Measurements from ENCODE around the gene SLC25A24.
"Not testable (repeated sequence)": the region's sequence is repeated elsewhere in the genome, so short reads cannot be mapped to it uniquely, and the experiment has no call there.

- TF ChIP-seq CTCF (IDR thresholded peaks at IDR 0.05; ENCODE audit: borderline replicate concordance, extremely low read depth, low read length, poor library complexity, severe bottlenecking); EZH2 (IDR thresholded peaks at IDR 0.05; ENCODE audit: borderline replicate concordance, low read depth, low read length, severe bottlenecking): not testable (repeated sequence)
These were observed 17.5 kb upstream of the SLC25A24 start for GRCh38 chr1:108217515-108218174.

Measured in DND-41 (cell line).